Inflammatory macrophage treated with lipopolysaccharide for 4 hours (primary cell): ENCODE results near the gene PDCD1.

Experiments used
- DNase-seq: peaks from one replicate; pipeline ENCODE4 v3.0.0-alpha.2; 2020

Gene PDCD1

GRCh38 chr2:241895427-241895711 is 36.7 kb upstream of the PDCD1 start:
- DNase-seq, result no peak

- DNase-seq, result no peak
Measured at GRCh38 chr2:241894681-241895426, 36.2 kb upstream of the PDCD1 start.

- DNase-seq, result no peak
Measured at GRCh38 chr2:241894056-241894641, 35.5 kb upstream of the PDCD1 start.

- no peak for DNase-seq
Measured at GRCh38 chr2:241893265-241893664, 34.6 kb upstream of the PDCD1 start.

GRCh38 chr2:241892299-241893137 is 33.8 kb upstream of the PDCD1 start:
- no peak for DNase-seq

- DNase-seq, result no peak
Measured at GRCh38 chr2:241891988-241892298, 33.2 kb upstream of the PDCD1 start.

- DNase-seq, result no peak
Measured at GRCh38 chr2:241891315-241891987, 32.8 kb upstream of the PDCD1 start.

GRCh38 chr2:241890524-241891235 is 32.0 kb upstream of the PDCD1 start:
- no peak for DNase-seq

GRCh38 chr2:241888641-241889040 is 29.9 kb upstream of the PDCD1 start:
- DNase-seq, result no peak

- DNase-seq, result no peak
Measured at GRCh38 chr2:241887806-241888522, 29.3 kb upstream of the PDCD1 start.

GRCh38 chr2:241886840-241887447 is 28.2 kb upstream of the PDCD1 start:
- no peak for DNase-seq

GRCh38 chr2:241885946-241886643 is 27.4 kb upstream of the PDCD1 start:
- DNase-seq, result no peak

GRCh38 chr2:241885291-241885945 is 26.7 kb upstream of the PDCD1 start:
- no peak for DNase-seq

GRCh38 chr2:241884951-241885290 is 26.2 kb upstream of the PDCD1 start:
- no peak for DNase-seq

GRCh38 chr2:241882091-241882625 is 23.5 kb upstream of the PDCD1 start:
- DNase-seq, result peak; percentile 24

GRCh38 chr2:241880311-241881073 is 21.8 kb upstream of the PDCD1 start:
- DNase-seq, result no peak

- DNase-seq, result no peak
Measured at GRCh38 chr2:241879326-241879725, 20.6 kb upstream of the PDCD1 start.

GRCh38 chr2:241877989-241878970 is 19.6 kb upstream of the PDCD1 start:
- DNase-seq, result peak; percentile 66
